ENCODE results near the gene CCNB2. TPM values are rescaled to one million over a fixed set of nuclear protein-coding genes. Genes with fewer than 3 reads are reported as not detected.
"Not testable (repeated sequence)": the region's sequence is repeated elsewhere in the genome, so short reads cannot be mapped to it uniquely, and the experiment has no call there.

The CCNB2 gene
- total RNA-seq (2014; rRNA removed) = 130 and 138 TPM in 2 replicates
- polyA plus RNA-seq (2012) = 53.5 TPM

GRCh38 chr15:59104912-59105732, at the start of gene CCNB2:
TSS of gene CCNB2 (plus strand) at chr15:59105146. CDS start at chr15:59105269, 123 bp downstream.
- peak; percentile 98 for DNase-seq (ENCODE audit: low read depth)

- DNase-seq (ENCODE audit: low read depth) = no peak
These were observed 45.8 kb upstream of the CCNB2 start for GRCh38 chr15:59059076-59059597.

DNA sequence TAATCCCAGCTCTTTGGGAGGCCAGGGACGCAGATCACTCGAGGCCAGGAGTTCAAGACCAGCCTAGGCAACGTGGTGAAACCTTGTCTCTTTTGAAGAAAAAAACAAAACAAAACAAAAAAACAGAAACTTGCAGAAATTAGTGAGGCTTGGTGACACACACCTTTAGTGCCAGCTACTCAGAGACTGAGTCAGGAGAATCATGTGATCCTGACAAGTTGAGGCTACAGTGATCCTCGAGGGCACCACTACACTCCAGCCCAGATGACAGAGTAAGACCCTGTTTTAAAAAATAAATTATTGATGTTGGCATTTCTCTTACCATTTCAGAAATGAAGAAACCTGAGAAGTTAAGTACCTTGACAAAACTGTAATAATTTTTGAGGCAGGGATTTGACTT, 44.6 kb upstream of the CCNB2 start:
- no peak for DNase-seq (ENCODE audit: low read depth)

GRCh38 chr15:59063042-59063441, 41.9 kb upstream of the CCNB2 start:
- peak; percentile 2 for DNase-seq (ENCODE audit: low read depth)

- no peak for DNase-seq (ENCODE audit: low read depth)
These were observed 35.5 kb upstream of the CCNB2 start for GRCh38 chr15:59069430-59069829.

DNA sequence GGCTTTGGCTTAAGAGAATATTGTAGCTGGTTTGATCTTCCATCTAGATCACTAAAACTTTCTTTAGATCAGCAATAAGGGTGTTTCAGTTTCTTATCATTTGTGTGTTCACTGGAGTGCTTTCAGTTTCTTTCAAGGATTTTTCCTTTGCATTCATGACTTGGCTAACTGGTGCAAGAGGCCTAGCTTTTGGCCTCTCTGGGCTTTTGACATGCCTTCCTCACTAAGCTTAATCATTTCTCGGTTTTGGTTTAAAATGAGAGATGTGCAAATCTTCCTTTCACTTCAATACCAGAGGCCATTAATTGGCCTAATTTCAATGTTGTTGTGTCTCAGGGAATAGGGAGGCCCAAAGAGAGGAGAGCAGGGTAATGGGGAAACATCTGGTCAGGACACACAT, 30.3 kb upstream of the CCNB2 start:
- DNase-seq (ENCODE audit: low read depth) = no peak

- DNase-seq (ENCODE audit: low read depth) = no peak
These were observed 17.2 kb upstream of the CCNB2 start for GRCh38 chr15:59087731-59088130.

- DNase-seq (ENCODE audit: low read depth) = no peak
These were observed 10.9 kb upstream of the CCNB2 start for GRCh38 chr15:59094077-59094476.

- no peak for DNase-seq (ENCODE audit: low read depth)
These were observed 8.5 kb upstream of the CCNB2 start for GRCh38 chr15:59096429-59096828.

GRCh38 chr15:59099162-59099685, 5.7 kb upstream of the CCNB2 start:
- DNase-seq (ENCODE audit: low read depth) = no peak

- DNase-seq (ENCODE audit: low read depth) = no peak
These were observed 389 bp upstream of the CCNB2 start for GRCh38 chr15:59104602-59104911.

DNA sequence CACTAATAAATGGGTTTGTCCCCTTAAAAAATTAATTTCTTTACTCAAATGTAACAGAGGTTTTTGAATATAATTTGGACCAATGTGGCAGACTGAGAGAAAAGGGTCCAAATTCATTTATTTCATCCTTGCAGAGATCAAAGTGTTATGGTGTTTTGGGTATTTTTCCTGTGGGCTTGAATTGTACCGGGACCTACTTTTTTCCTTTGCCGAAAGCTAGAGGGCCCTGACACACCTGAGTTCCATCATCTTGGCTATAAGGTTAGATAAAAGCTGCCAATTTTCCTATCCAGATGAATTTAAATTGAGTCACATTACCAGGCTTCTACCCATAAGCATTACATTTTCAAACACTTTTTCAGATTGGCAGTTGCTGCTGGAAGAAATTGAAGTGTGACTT, 908 bp downstream of the CCNB2 start:
- DNase-seq (ENCODE audit: low read depth) = peak; percentile 7

GRCh38 chr15:59111251-59111650, 6.3 kb downstream of the CCNB2 start:
- DNase-seq (ENCODE audit: low read depth) = no peak

DNA sequence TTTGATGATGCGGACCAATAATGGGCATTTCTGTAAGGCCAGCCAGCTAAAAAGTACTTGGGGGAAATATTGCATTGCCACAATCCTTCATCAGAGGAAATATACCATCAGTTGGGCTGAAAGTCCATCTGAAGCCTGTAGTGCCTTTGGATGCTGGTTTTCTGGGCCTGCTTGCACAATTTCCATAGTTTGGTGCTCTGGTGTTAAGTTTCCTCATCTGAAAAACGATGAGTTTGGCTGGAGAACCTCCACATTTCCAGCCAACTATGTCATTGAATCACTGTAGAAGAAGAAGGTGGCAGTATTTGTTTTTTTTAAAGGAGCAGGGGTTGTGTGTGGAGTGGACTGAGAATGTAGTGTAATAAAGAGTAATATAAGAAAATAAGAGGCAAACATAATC, 10.1 kb downstream of the CCNB2 start:
- no peak for DNase-seq (ENCODE audit: low read depth)

- DNase-seq (ENCODE audit: low read depth) = no peak
These were observed 11.2 kb downstream of the CCNB2 start for GRCh38 chr15:59116141-59116540.

- no peak for DNase-seq (ENCODE audit: low read depth)
These were observed 11.8 kb downstream of the CCNB2 start for GRCh38 chr15:59116771-59117170.

DNA sequence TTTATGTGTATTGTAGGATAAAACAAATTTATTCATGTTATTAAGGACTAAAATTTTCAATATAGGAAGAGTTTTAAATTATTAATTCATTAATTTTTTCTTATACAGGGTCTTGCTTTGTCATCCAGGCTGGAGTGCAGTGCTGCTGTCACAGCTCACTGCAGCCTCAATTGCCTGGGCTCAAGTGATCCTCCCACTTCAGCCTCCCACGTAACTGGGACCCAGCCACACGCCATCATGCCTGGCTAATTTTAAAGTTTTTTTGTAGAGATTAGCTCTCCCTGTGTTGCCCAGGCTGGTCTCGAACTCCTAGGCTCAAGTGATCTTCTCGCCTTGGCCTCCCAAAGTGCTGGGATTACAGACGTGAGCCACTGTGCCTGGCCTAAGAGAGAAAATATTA, 14.7 kb downstream of the CCNB2 start:
- DNase-seq (ENCODE audit: low read depth) = no peak

DNA sequence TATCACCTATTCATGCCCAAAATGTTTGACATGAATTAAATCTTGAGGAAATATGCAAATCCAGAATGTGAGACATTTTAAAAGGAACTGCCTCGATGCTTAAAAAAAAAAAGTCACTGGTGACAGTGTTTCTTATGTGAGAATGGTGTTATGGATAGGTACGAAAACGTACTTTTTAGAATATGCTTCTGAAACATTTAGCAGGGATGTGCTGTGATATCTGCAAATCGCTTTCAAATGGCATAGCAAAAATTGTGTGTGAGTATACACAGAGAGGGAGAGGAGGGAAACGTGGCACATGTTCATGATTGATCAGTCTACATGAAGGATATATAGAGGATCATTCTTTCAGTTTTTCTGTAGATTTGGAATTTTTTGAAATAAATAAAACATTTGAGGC, 16.0 kb downstream of the CCNB2 start:
- no peak for DNase-seq (ENCODE audit: low read depth)

GRCh38 chr15:59124261-59124660, 19.3 kb downstream of the CCNB2 start:
- DNase-seq (ENCODE audit: low read depth) = no peak

- DNase-seq (ENCODE audit: low read depth) = not testable (repeated sequence)
These were observed 20.7 kb downstream of the CCNB2 start for GRCh38 chr15:59125683-59126082.

- not testable (repeated sequence) for DNase-seq (ENCODE audit: low read depth)
These were observed 22.3 kb downstream of the CCNB2 start for GRCh38 chr15:59127255-59127654.

DNA sequence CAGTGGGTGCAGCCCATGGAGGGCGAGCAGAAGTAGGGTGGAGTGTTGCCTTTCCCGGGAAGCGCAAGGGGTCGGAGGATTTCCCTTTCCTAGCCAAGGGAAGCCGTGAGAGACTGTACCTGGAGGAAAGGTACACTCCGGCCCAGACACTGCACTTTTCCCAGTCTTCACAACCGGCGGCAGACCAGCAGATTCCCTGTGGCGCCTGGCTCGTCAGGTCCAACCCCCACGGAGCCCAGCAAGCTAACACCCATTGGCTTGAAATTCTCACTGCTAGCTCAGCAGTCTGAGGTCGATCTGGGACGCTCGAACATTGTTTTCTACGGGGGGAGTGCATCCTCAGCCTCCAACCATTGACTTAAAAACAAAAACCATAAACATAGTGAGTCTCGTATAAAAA, 26.5 kb downstream of the CCNB2 start:
- DNase-seq (ENCODE audit: low read depth) = no peak

DNA sequence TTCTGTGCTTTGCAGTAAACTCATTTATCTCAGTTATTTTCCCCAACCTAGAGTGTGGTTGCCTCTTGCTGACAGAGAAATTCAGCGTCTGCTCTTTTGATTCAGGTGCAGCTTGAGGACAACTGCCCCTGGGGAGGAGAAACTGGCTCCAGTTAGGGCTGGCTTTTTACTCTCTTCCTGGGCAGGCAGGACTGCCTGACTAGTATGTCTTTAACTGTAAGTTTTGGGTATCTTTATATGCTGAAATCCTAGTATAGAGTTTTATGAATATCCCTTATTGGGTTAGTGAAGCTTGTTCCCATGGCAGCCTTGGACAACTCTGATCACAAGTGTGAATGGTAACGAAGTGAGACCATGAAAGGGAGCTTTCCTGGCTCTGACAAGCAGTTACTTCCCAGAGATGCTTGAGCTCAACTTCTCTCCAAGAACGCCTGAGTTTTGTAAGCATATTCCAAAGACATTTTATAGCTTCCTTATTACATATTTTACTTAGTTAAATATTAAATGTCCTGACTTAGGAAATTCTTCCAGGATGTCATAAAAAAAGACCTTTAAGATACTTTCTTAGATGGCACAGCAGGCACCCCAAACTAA, 27.1 kb downstream of the CCNB2 start:
- DNase-seq (ENCODE audit: low read depth) = no peak
